ENCODE measurements around the gene SPATA3. TPM values are rescaled to one million over a fixed set of nuclear protein-coding genes. Genes with fewer than 3 reads are reported as not detected.

SPATA3 gene
- polyA plus RNA-seq, 1 donor (not counting 4 experiments of a cell fraction or from before 2014, with no cell fraction given) = not detected

DNA sequence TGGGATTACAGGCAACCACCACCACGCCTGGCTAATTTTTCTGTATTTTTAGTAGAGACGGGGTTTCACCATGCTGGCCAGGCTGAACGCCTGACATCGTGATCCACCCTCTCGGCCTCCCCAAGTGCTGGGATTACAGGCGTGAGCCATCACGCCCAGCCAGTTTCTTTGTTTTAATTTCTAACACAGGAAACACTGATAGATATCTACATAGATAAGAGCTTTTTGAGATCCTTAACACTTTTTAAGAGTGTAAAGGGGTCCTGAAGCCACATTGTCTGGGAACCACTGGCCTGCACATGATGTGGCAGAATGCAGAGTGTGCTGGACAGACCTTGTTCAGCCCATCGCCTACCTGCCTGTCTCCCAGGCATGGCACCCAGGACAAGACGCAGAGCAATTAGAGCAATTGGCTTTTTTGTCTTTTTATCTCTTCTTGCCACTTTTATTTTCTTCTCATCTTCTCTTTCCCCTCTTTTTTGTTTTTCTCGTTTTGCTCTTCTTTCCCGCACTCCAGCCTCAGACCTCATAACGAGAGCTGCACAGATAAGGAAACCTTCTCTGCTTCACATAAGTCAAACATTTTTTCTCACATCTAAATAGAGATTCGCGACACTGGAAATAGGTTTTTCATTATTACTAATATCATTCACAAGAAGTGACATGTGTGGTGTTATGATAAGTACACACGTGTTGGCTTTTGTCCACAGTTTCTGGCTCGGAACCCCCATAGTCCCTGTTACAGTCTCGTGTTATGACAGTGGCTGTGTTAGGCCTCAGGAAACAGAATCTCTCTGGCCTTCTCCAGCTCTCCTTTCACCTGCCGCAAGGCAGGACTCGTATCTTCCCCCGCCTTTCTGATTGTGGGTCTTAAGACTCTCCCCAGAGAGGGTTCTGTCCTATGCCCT, 45.7 kb upstream of the SPATA3 start:
- no peak for DNase-seq (ENCODE audit: low read depth, low spot score)
- dilution Hi-C loops (cut with MboI; ENCODE audit: extremely low pct_ligation_motif_present, low sequenced_read_pairs) = no loop called here
- Histone ChIP-seq H3K9me3 (ENCODE audit: control insufficient read depth, low read depth, low read length) (no peaks in the 10 kb centered on the region), H2AFZ (ENCODE audit: control insufficient read depth, low read length) (no peak overlapping the region), H3K27me3 (ENCODE audit: control insufficient read depth, extremely low read depth, insufficient read depth, low read length) (peaks cover 3% of the 10 kb centered on the region), H3K4me1 (ENCODE audit: control insufficient read depth, extremely low read depth, insufficient read depth, low read length) (no peaks in the 10 kb centered on the region), H3K27ac (ENCODE audit: control insufficient read depth, insufficient read depth, low read length) (no peak overlapping the region), H3K9ac (ENCODE audit: control insufficient read depth, extremely low read depth, insufficient read depth, low read length) (no peak overlapping the region), H3K36me3 (ENCODE audit: control insufficient read depth in 2 of 2, extremely low read depth in 1 of 2, insufficient read depth in 2 of 2, low read length in 2 of 2) (no peaks in the 10 kb centered on the region), H4K20me1 (ENCODE audit: control insufficient read depth, extremely low read depth, insufficient read depth, low read length) (no peaks in the 10 kb centered on the region), H3K9me1 (ENCODE audit: control insufficient read depth, extremely low read depth, insufficient read depth, low read length) (no peaks in the 10 kb centered on the region), H3K4me2 (ENCODE audit: control insufficient read depth, extremely low read depth, insufficient read depth, low read depth, low read length) (no peak overlapping the region), H3K79me2 (ENCODE audit: control insufficient read depth, insufficient read depth, low read length) (no peaks in the 10 kb centered on the region), H3K4me3 (ENCODE audit: control insufficient read depth in 2 of 3, extremely low read depth in 1 of 3, insufficient read depth in 2 of 3, low read depth in 1 of 3, low read length in 3 of 3) (no peak overlapping the region)
- no peak for TF ChIP-seq EZH2 (IDR thresholded peaks at IDR 0.05; ENCODE audit: low read length)
- TF ChIP-seq CTCF (optimal IDR thresholded peaks at IDR 0.05 in 1 of 3, IDR thresholded peaks at IDR 0.05 in 1 of 3, conservative IDR thresholded peaks at IDR 0.05 in 1 of 3; ENCODE audit: extremely low read depth in 1 of 3, insufficient read depth in 2 of 3, low read length in 3 of 3) = no peak
- no peak for FAIRE-seq

- DNase-seq (ENCODE audit: low read depth, low spot score) (no peak), FAIRE-seq (no peak)
- no peak for TF ChIP-seq EZH2 (IDR thresholded peaks at IDR 0.05; ENCODE audit: low read length)
- no peak for TF ChIP-seq CTCF (optimal IDR thresholded peaks at IDR 0.05 in 1 of 3, IDR thresholded peaks at IDR 0.05 in 1 of 3, conservative IDR thresholded peaks at IDR 0.05 in 1 of 3; ENCODE audit: extremely low read depth in 1 of 3, insufficient read depth in 2 of 3, low read length in 3 of 3)
- H3K9ac ChIP-seq (ENCODE audit: control insufficient read depth, extremely low read depth, insufficient read depth, low read length) = no peak overlapping the region
- no peaks in the 10 kb centered on the region for H3K9me1 ChIP-seq (ENCODE audit: control insufficient read depth, extremely low read depth, insufficient read depth, low read length)
- no peaks in the 10 kb centered on the region for H3K4me1 ChIP-seq (ENCODE audit: control insufficient read depth, extremely low read depth, insufficient read depth, low read length)
- dilution Hi-C loops (cut with MboI; ENCODE audit: extremely low pct_ligation_motif_present, low sequenced_read_pairs) = no loop called here
- no peaks in the 10 kb centered on the region for H4K20me1 ChIP-seq (ENCODE audit: control insufficient read depth, extremely low read depth, insufficient read depth, low read length)
- H3K27me3 ChIP-seq (ENCODE audit: control insufficient read depth, extremely low read depth, insufficient read depth, low read length) = peaks cover 3% of the 10 kb centered on the region
- H2AFZ ChIP-seq (ENCODE audit: control insufficient read depth, low read length) = no peak overlapping the region
- no peak overlapping the region for H3K27ac ChIP-seq (ENCODE audit: control insufficient read depth, insufficient read depth, low read length)
- H3K9me3 ChIP-seq (ENCODE audit: control insufficient read depth, low read depth, low read length) = no peaks in the 10 kb centered on the region
- H3K79me2 ChIP-seq (ENCODE audit: control insufficient read depth, insufficient read depth, low read length) = no peaks in the 10 kb centered on the region
- H3K4me3 ChIP-seq (ENCODE audit: control insufficient read depth in 2 of 3, extremely low read depth in 1 of 3, insufficient read depth in 2 of 3, low read depth in 1 of 3, low read length in 3 of 3) = no peak overlapping the region
- no peak overlapping the region for H3K4me2 ChIP-seq (ENCODE audit: control insufficient read depth, extremely low read depth, insufficient read depth, low read depth, low read length)
- H3K36me3 ChIP-seq (ENCODE audit: control insufficient read depth in 2 of 2, extremely low read depth in 1 of 2, insufficient read depth in 2 of 2, low read length in 2 of 2) = no peaks in the 10 kb centered on the region
Measured at GRCh38 chr2:230950874-230951339, 45.0 kb upstream of the SPATA3 start.

Measured in keratinocyte (primary cell).